Testis (tissue), 3 donors: ENCODE results near the gene PHLPP1. TPM values are rescaled to one million over a fixed set of nuclear protein-coding genes. Genes with fewer than 3 reads are reported as not detected.

Source experiments
- DNase-seq: peaks from one replicate; pipeline ENCODE4 v3.0.0-alpha.2; 2019
- H3K27ac ChIP-seq, 2 donors: fragments of 200-600 bp; sonication (generic); one replicate each; pipeline ENCODE4 v1.5.1; 2019
- H3K27me3 ChIP-seq: fragments of 200-600 bp; sonication (generic); one replicate; pipeline ENCODE4 v1.5.1; 2019
- H3K36me3 ChIP-seq: fragments of 200-600 bp; sonication (generic); one replicate; pipeline ENCODE4 v1.5.1; 2017; ENCODE audit warnings: low read depth; ENCODE audit errors: missing control alignments
- H3K4me1 ChIP-seq: fragments of 200-600 bp; sonication (generic); one replicate; pipeline ENCODE4 v1.5.1; 2019
- H3K4me3 ChIP-seq, 2 donors: fragments of 200-600 bp; sonication (generic); one replicate each; pipeline ENCODE4 v1.5.1; 2017 to 2019
- H3K9me3 ChIP-seq: fragments of 200-600 bp; sonication (generic); one replicate; pipeline ENCODE4 v1.5.1; 2017
- CTCF ChIP-seq, 3 experiments: fragments of 450-650 bp in 2 of 3; fragments of 200-600 bp in 1 of 3; sonication (generic) in 1 of 3; IDR thresholded peaks; one replicate each; pipeline ENCODE4 v1.5.1; 2016 to 2019; ENCODE audit warnings: antibody characterized with exemption in 3 of 3, mild to moderate bottlenecking in 2 of 3, moderate library complexity in 1 of 3
- POLR2A ChIP-seq: fragments of 450-650 bp; IDR thresholded peaks from one replicate; pipeline ENCODE4 v1.6.1; 2017; ENCODE audit warnings: antibody characterized with exemption, mild to moderate bottlenecking, moderate library complexity
- WGBS, 2 donors: methylation state at CpG; one replicate each; pipeline ENCODE4 v1.1.5; 2018; 5-methylcytosine and 5-hydroxymethylcytosine counted together
- intact Hi-C: fragments of 100-400 bp; cut with DNase I; formaldehyde crosslinking; loops from one replicate; pipeline ENCODE4 v1.15.1; 2023; ENCODE audit warnings: low total_unique reads
- polyA plus RNA-seq: library from polyadenylated mRNA; stranded (reverse); fragments of 350-450 nt; fragmentation: Illumina TruSeq; extraction: RNeasy Lipid Tissue Mini Kit (QIAGEN cat#74804); gene quantifications from one replicate; pipeline ENCODE4 v1.2.3, GENCODE V29; 2014; ENCODE audit warnings: low read depth, low replicate concordance; ENCODE audit not compliant: insufficient read depth
- total RNA-seq, 2 donors: library from RNA; depleted of rRNA; stranded (reverse); fragments of >200 nt; gene quantifications; one replicate each; pipeline ENCODE4 v1.2.3, GENCODE V29; 2016

PHLPP1 gene
- total and polyA plus RNA-seq, 3 donors from 2014 or later = 31.5 to 60.1 (median 50.5) TPM

GRCh38 chr18:62850619-62851306 is 135.4 kb downstream of the PHLPP1 start:
- Histone ChIP-seq H3K36me3 (no peaks in the 10 kb centered on the region), H3K9me3 (no peaks in the 10 kb centered on the region), H3K27ac (no peak overlapping the region), H3K4me1 (no peaks in the 10 kb centered on the region), H3K4me3 (no peak overlapping the region), H3K27me3 (no peaks in the 10 kb centered on the region)
- WGBS, 2 donors = 73 to 80% methylated on average over 7 of the region's 7 CpGs
- TF ChIP-seq CTCF (IDR thresholded peaks at IDR 0.05) = no peak
- no peak for TF ChIP-seq POLR2A
- no peak for DNase-seq
- intact Hi-C loops = no loop called here

GRCh38 chr18:62852851-62853250 is 137.5 kb downstream of the PHLPP1 start:
- H3K27ac ChIP-seq = no peak overlapping the region
- 86 to 89% methylated on average over 2 of the region's 2 CpGs for WGBS, 2 donors
- no peaks in the 10 kb centered on the region for H3K9me3 ChIP-seq
- no peak overlapping the region for H3K4me3 ChIP-seq
- no peaks in the 10 kb centered on the region for H3K4me1 ChIP-seq
- TF ChIP-seq CTCF (IDR thresholded peaks at IDR 0.05) = no peak
- TF ChIP-seq POLR2A = no peak
- no peaks in the 10 kb centered on the region for H3K27me3 ChIP-seq
- no peaks in the 10 kb centered on the region for H3K36me3 ChIP-seq
- DNase-seq = no peak
- intact Hi-C loops = no loop called here

- H3K36me3 ChIP-seq = no peaks in the 10 kb centered on the region
- no peak for DNase-seq
- no peaks in the 10 kb centered on the region for H3K27me3 ChIP-seq
- TF ChIP-seq CTCF (IDR thresholded peaks at IDR 0.05) = no peak
- TF ChIP-seq POLR2A = no peak
- no peak overlapping the region for H3K4me3 ChIP-seq
- no peaks in the 10 kb centered on the region for H3K4me1 ChIP-seq
- WGBS, 2 donors = 94 to 98% methylated on average over 7 of the region's 7 CpGs
- intact Hi-C loops = no loop called here
- no peak overlapping the region for H3K27ac ChIP-seq
- H3K9me3 ChIP-seq = no peaks in the 10 kb centered on the region
Measured at GRCh38 chr18:62856294-62856693, 141.0 kb downstream of the PHLPP1 start.

- 74 to 87% methylated on average over 2 of the region's 2 CpGs for WGBS, 2 donors
- TF ChIP-seq CTCF (IDR thresholded peaks at IDR 0.05) (no peak), POLR2A (no peak)
- Histone ChIP-seq H3K4me1 (no peaks in the 10 kb centered on the region), H3K27ac (no peak overlapping the region), H3K9me3 (no peaks in the 10 kb centered on the region), H3K4me3 (no peak overlapping the region), H3K27me3 (no peaks in the 10 kb centered on the region), H3K36me3 (no peaks in the 10 kb centered on the region)
- no peak for DNase-seq
- intact Hi-C loops = no loop called here
Measured at GRCh38 chr18:62857263-62857976, 142.1 kb downstream of the PHLPP1 start.

- intact Hi-C loops = no loop called here
- Histone ChIP-seq H3K27ac (no peak overlapping the region), H3K9me3 (no peaks in the 10 kb centered on the region), H3K4me1 (no peaks in the 10 kb centered on the region), H3K27me3 (no peaks in the 10 kb centered on the region), H3K4me3 (no peak overlapping the region), H3K36me3 (no peaks in the 10 kb centered on the region)
- DNase-seq = no peak
- TF ChIP-seq POLR2A (no peak), CTCF (IDR thresholded peaks at IDR 0.05) (no peak)
- WGBS, 2 donors = 89 to 94% methylated on average over 4 of the region's 4 CpGs
Measured at GRCh38 chr18:62860062-62860461, 144.7 kb downstream of the PHLPP1 start.
